ENCODE data around the gene PRKCE. TPM values are rescaled to one million over a fixed set of nuclear protein-coding genes. Genes with fewer than 3 reads are reported as not detected.

PRKCE gene
- total RNA-seq, 2 experiments from 2014 or later = 24.9 to 26.2 TPM

GRCh38 chr2:45617496-45617895 lies 34.0 kb upstream of the PRKCE start:
- no peaks in the 10 kb centered on the region for H3K9me3 ChIP-seq (ENCODE audit: control insufficient read depth in 1 of 2, insufficient read depth in 1 of 2, low read length in 2 of 2)
- no peak overlapping the region for H3K27ac Mint-ChIP-seq

GRCh38 chr2:45622336-45623075 lies 29.0 kb upstream of the PRKCE start:
- no peak overlapping the region for H3K4me3 ChIP-seq (ENCODE audit: low read length)
- no peak overlapping the region for H3K27ac ChIP-seq (ENCODE audit: low read depth in 1 of 2, low read length in 2 of 2)
- Mint-ChIP-seq H3K4me3 (no peak overlapping the region), H3K4me1 (ENCODE audit: low read depth) (no peaks in the 10 kb centered on the region), H3K9me3 (no peaks in the 10 kb centered on the region), H3K27me3 (peaks cover 19% of the 10 kb centered on the region), H3K36me3 (ENCODE audit: low read depth) (no peaks in the 10 kb centered on the region), H3K27ac (no peak overlapping the region)
- H3K9me3 ChIP-seq (ENCODE audit: control insufficient read depth in 1 of 2, insufficient read depth in 1 of 2, low read length in 2 of 2) = no peaks in the 10 kb centered on the region
- no peaks in the 10 kb centered on the region for H3K4me1 ChIP-seq (ENCODE audit: insufficient read depth, low read length)
- intact Hi-C loops (cut with DNase I, micrococcal nuclease) = no loop called here
- no peak for TF ChIP-seq CTCF (IDR thresholded peaks at IDR 0.05)
- peaks cover 0 to 8% of the 10 kb centered on the region in 2 experiments for H3K27me3 ChIP-seq (ENCODE audit: control insufficient read depth in 1 of 2, insufficient read depth in 2 of 2, low read length in 2 of 2)
- POLR2A ChIA-PET = no interaction called here
- DNase-seq (no peak), ATAC-seq (ENCODE audit: poor library complexity) (no peak)
- CTCF ChIA-PET = no interaction called here
- no peaks in the 10 kb centered on the region for H3K36me3 ChIP-seq (ENCODE audit: insufficient read depth, low read length)

More at GRCh38 chr2:45617496-45617895, 34.0 kb upstream of the PRKCE start:
- no peaks in the 10 kb centered on the region for H3K4me1 ChIP-seq (ENCODE audit: insufficient read depth, low read length)
- POLR2A ChIA-PET = no interaction called here
- H3K36me3 ChIP-seq (ENCODE audit: insufficient read depth, low read length) = no peaks in the 10 kb centered on the region
- H3K36me3 Mint-ChIP-seq (ENCODE audit: low read depth) = no peaks in the 10 kb centered on the region
- no peak for TF ChIP-seq CTCF (IDR thresholded peaks at IDR 0.05)
- no peak overlapping the region for H3K27ac ChIP-seq (ENCODE audit: low read depth in 1 of 2, low read length in 2 of 2)
- H3K27me3 Mint-ChIP-seq = peaks cover 11% of the 10 kb centered on the region
- no peak overlapping the region for H3K4me3 ChIP-seq (ENCODE audit: low read length)
- peaks cover 0 to 4% of the 10 kb centered on the region in 2 experiments for H3K27me3 ChIP-seq (ENCODE audit: control insufficient read depth in 1 of 2, insufficient read depth in 2 of 2, low read length in 2 of 2)
- ATAC-seq (ENCODE audit: poor library complexity) (no peak), DNase-seq (no peak)
- intact Hi-C loops (cut with DNase I, micrococcal nuclease) = no loop called here
- CTCF ChIA-PET = interaction anchor here (0.5 kb wide), 1 partner anchor 1835 kb away, joined by 3 read pairs; no protein-coding TSS in a partner anchor
- H3K4me1 Mint-ChIP-seq (ENCODE audit: low read depth) = no peaks in the 10 kb centered on the region
- no peak overlapping the region for H3K4me3 Mint-ChIP-seq
- no peaks in the 10 kb centered on the region for H3K9me3 Mint-ChIP-seq

- POLR2A ChIA-PET = no interaction called here
- DNase-seq (no peak), ATAC-seq (ENCODE audit: poor library complexity) (no peak)
- Histone ChIP-seq H3K27ac (ENCODE audit: low read depth in 1 of 2, low read length in 2 of 2) (no peak overlapping the region), H3K36me3 (ENCODE audit: insufficient read depth, low read length) (no peaks in the 10 kb centered on the region), H3K9me3 (ENCODE audit: control insufficient read depth in 1 of 2, insufficient read depth in 1 of 2, low read length in 2 of 2) (no peaks in the 10 kb centered on the region), H3K27me3 (ENCODE audit: control insufficient read depth in 1 of 2, insufficient read depth in 2 of 2, low read length in 2 of 2) (peaks cover 0 to 8% of the 10 kb centered on the region in 2 experiments), H3K4me3 (ENCODE audit: low read length) (no peak overlapping the region), H3K4me1 (ENCODE audit: insufficient read depth, low read length) (no peaks in the 10 kb centered on the region)
- Mint-ChIP-seq H3K9me3 (no peaks in the 10 kb centered on the region), H3K27me3 (peaks cover 19% of the 10 kb centered on the region), H3K27ac (no peak overlapping the region), H3K4me1 (ENCODE audit: low read depth) (no peaks in the 10 kb centered on the region), H3K4me3 (no peak overlapping the region), H3K36me3 (ENCODE audit: low read depth) (no peaks in the 10 kb centered on the region)
- intact Hi-C loops (cut with DNase I, micrococcal nuclease) = no loop called here
- no peak for TF ChIP-seq CTCF (IDR thresholded peaks at IDR 0.05)
- CTCF ChIA-PET = no interaction called here
Measured at GRCh38 chr2:45623098-45623497, 28.4 kb upstream of the PRKCE start.
